Measurements from ENCODE around the gene LMTK3.

GRCh38 chr19:48539503-48540096 lies 28.0 kb upstream of the LMTK3 start:
- TF ChIP-seq CTCF (conservative IDR thresholded peaks at IDR 0.05 in 1 of 2, IDR thresholded peaks at IDR 0.05 in 1 of 2; ENCODE audit: low read depth in 1 of 2, low read length in 2 of 2) (no peak), EZH2 (IDR thresholded peaks at IDR 0.05; ENCODE audit: low read length, missing control alignments) (no peak)
